ENCODE data around the gene TMC2.

The TMC2 gene

GRCh38 chr20:2537101-2537500, 728 bp downstream of the TMC2 start:
- ChIA-PET CTCF (interaction anchor here (0.6 to 3.3 kb wide), 2 partner anchors 13 to 41 kb away, joined by 3 to 13 read pairs; no protein-coding TSS in a partner anchor), POLR2A (ENCODE audit: low non-redundant PET) (no interaction called here)
- no peak for DNase-seq (ENCODE audit: low spot score)
- no peak overlapping the region for H3K27ac ChIP-seq
- TF ChIP-seq CTCF (conservative IDR thresholded peaks at IDR 0.05; ENCODE audit: low read depth): no peak

GRCh38 chr20:2538356-2538755, 2.0 kb downstream of the TMC2 start:
- POLR2A ChIA-PET (ENCODE audit: low non-redundant PET): no interaction called here
- CTCF ChIA-PET: interaction anchor here (3.3 kb wide), 1 partner anchor 14 kb away, joined by 13 read pairs; no protein-coding TSS in a partner anchor
- no peak for TF ChIP-seq CTCF (conservative IDR thresholded peaks at IDR 0.05; ENCODE audit: low read depth)
- no peak overlapping the region for H3K27ac ChIP-seq
- no peak for DNase-seq (ENCODE audit: low spot score)

- CTCF ChIA-PET: interaction anchor here (0.9 to 3.3 kb wide), 3 partner anchors 10 to 17 kb away, joined by 4 to 13 read pairs (median 11); no protein-coding TSS in a partner anchor
- POLR2A ChIA-PET (ENCODE audit: low non-redundant PET): no interaction called here
- H3K27ac ChIP-seq: no peak overlapping the region
- TF ChIP-seq CTCF (conservative IDR thresholded peaks at IDR 0.05; ENCODE audit: low read depth): no peak
- DNase-seq (ENCODE audit: low spot score): no peak
Measured at GRCh38 chr20:2538931-2539720, 2.8 kb downstream of the TMC2 start.

- no peak overlapping the region for H3K27ac ChIP-seq
- no peak for TF ChIP-seq CTCF (conservative IDR thresholded peaks at IDR 0.05; ENCODE audit: low read depth)
- no peak for DNase-seq (ENCODE audit: low spot score)
- CTCF ChIA-PET: no interaction called here
- POLR2A ChIA-PET (ENCODE audit: low non-redundant PET): no interaction called here
Measured at GRCh38 chr20:2541940-2542339, 5.6 kb downstream of the TMC2 start.

GRCh38 chr20:2542361-2542760, 6.0 kb downstream of the TMC2 start:
- ChIA-PET CTCF (no interaction called here), POLR2A (ENCODE audit: low non-redundant PET) (no interaction called here)
- no peak for TF ChIP-seq CTCF (conservative IDR thresholded peaks at IDR 0.05; ENCODE audit: low read depth)
- no peak for DNase-seq (ENCODE audit: low spot score)
- no peak overlapping the region for H3K27ac ChIP-seq

- POLR2A ChIA-PET (ENCODE audit: low non-redundant PET): no interaction called here
- TF ChIP-seq CTCF (conservative IDR thresholded peaks at IDR 0.05; ENCODE audit: low read depth): no peak
- DNase-seq (ENCODE audit: low spot score): no peak
- CTCF ChIA-PET: no interaction called here
- H3K27ac ChIP-seq: no peak overlapping the region
Measured at GRCh38 chr20:2544211-2544610, 7.8 kb downstream of the TMC2 start.
